Measurements from ENCODE around the gene GRPR. TPM values are rescaled to one million over a fixed set of nuclear protein-coding genes. Genes with fewer than 3 reads are reported as not detected.
A peak's percentile ranks its signal among the peaks of the same experiment; 100 is the strongest.

The GRPR gene
- total RNA-seq, 2 experiments from 2014 or later: not detected

GRCh38 chrX:16134936-16135335 lies 11.6 kb downstream of the GRPR start:
- TF ChIP-seq, protein P1, sequence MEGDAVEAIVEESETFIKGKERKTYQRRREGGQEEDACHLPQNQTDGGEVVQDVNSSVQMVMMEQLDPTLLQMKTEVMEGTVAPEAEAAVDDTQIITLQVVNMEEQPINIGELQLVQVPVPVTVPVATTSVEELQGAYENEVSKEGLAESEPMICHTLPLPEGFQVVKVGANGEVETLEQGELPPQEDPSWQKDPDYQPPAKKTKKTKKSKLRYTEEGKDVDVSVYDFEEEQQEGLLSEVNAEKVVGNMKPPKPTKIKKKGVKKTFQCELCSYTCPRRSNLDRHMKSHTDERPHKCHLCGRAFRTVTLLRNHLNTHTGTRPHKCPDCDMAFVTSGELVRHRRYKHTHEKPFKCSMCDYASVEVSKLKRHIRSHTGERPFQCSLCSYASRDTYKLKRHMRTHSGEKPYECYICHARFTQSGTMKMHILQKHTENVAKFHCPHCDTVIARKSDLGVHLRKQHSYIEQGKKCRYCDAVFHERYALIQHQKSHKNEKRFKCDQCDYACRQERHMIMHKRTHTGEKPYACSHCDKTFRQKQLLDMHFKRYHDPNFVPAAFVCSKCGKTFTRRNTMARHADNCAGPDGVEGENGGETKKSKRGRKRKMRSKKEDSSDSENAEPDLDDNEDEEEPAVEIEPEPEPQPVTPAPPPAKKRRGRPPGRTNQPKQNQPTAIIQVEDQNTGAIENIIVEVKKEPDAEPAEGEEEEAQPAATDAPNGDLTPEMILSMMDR (IDR thresholded peaks at IDR 0.05): no peak
- ATAC-seq (no peak), DNase-seq (no peak)
- H3K9me3 Mint-ChIP-seq: no peaks in the 10 kb centered on the region
- H3K4me3 Mint-ChIP-seq: no peak overlapping the region
- intact Hi-C loops (cut with micrococcal nuclease): no loop called here
- ChIA-PET POLR2A (no interaction called here), CTCF (interaction anchor here (2.1 kb wide), 1 partner anchor 12 kb away, joined by 5 read pairs; no protein-coding TSS in a partner anchor)
- no peak overlapping the region for H3K27ac Mint-ChIP-seq
- H3K4me1 Mint-ChIP-seq (ENCODE audit: low read depth): no peaks in the 10 kb centered on the region
- H3K27me3 Mint-ChIP-seq: peaks cover 7% of the 10 kb centered on the region
- no peaks in the 10 kb centered on the region for H3K36me3 Mint-ChIP-seq (ENCODE audit: low read depth)

DNA sequence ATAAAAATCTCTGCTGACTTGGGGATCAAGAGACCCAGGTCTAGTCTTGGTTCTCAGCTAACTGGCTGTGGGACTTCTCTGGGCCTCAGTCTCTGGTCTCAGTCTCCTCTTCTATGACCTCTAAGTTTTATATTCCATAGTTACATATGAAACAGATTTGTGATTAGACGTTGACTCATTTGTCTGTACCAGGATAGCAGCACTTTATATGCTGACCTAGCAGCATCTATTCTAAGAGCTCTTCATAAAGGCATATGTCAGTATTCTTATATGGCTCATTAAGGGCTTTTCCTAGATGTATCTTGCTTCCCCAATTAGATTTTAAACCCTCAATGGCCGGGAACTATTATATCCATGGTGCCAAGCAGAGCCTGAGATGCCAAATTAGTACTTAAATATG lies 12.7 kb downstream of the GRPR start:
- H3K27me3 Mint-ChIP-seq: peaks cover 5% of the 10 kb centered on the region
- H3K9me3 Mint-ChIP-seq: no peaks in the 10 kb centered on the region
- intact Hi-C loops (cut with micrococcal nuclease): no loop called here
- no peaks in the 10 kb centered on the region for H3K36me3 Mint-ChIP-seq (ENCODE audit: low read depth)
- ATAC-seq (no peak), DNase-seq (no peak)
- POLR2A ChIA-PET: no interaction called here
- no peak overlapping the region for H3K4me3 Mint-ChIP-seq
- H3K4me1 Mint-ChIP-seq (ENCODE audit: low read depth): peaks cover 2% of the 10 kb centered on the region
- TF ChIP-seq, protein P1 (IDR thresholded peaks at IDR 0.05): no peak
- H3K27ac Mint-ChIP-seq: no peak overlapping the region
- CTCF ChIA-PET: no interaction called here

- Mint-ChIP-seq H3K27ac (no peak overlapping the region), H3K9me3 (no peaks in the 10 kb centered on the region), H3K36me3 (ENCODE audit: low read depth) (no peaks in the 10 kb centered on the region), H3K4me3 (no peak overlapping the region), H3K4me1 (ENCODE audit: low read depth) (peaks cover 2% of the 10 kb centered on the region), H3K27me3 (peaks cover 6% of the 10 kb centered on the region)
- no peak for ATAC-seq
- ChIA-PET POLR2A (no interaction called here), CTCF (interaction anchor here (1.3 kb wide), 1 partner anchor 14 kb away, joined by 5 read pairs; the partner anchor contains the start of gene GRPR)
- intact Hi-C loops (cut with micrococcal nuclease): no loop called here
- no peak for DNase-seq
- TF ChIP-seq, protein P1 (IDR thresholded peaks at IDR 0.05): no peak
These were observed 14.2 kb downstream of the GRPR start for GRCh38 chrX:16137416-16138107.

DNA sequence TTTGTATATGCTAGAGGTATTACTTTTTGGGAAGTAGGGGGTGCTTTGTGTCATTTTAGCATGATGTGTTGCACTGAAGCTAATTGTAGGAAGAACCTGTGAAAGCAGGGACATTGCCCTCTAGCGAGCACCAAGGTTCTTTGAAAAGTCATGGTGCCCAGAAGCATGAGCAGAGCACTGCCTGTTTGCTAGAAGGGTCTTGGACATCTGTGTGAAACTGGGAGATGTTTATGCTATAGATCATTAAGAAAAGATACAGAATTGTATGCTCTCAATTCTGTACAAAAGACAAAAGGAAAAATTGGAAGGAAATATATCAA lies 14.7 kb downstream of the GRPR start:
- Mint-ChIP-seq H3K9me3 (no peaks in the 10 kb centered on the region), H3K27me3 (peaks cover 10% of the 10 kb centered on the region), H3K4me1 (ENCODE audit: low read depth) (peaks cover 2% of the 10 kb centered on the region), H3K36me3 (ENCODE audit: low read depth) (no peaks in the 10 kb centered on the region), H3K4me3 (no peak overlapping the region), H3K27ac (no peak overlapping the region)
- ChIA-PET POLR2A (no interaction called here), CTCF (interaction anchor here (0.7 to 1.3 kb wide), 2 partner anchors 12 to 15 kb away, joined by 3 to 5 read pairs; partner anchors contain the start of gene GRPR)
- intact Hi-C loops (cut with micrococcal nuclease): no loop called here
- ATAC-seq: no peak
- DNase-seq: no peak
- TF ChIP-seq, protein P1 (IDR thresholded peaks at IDR 0.05): no peak

DNA sequence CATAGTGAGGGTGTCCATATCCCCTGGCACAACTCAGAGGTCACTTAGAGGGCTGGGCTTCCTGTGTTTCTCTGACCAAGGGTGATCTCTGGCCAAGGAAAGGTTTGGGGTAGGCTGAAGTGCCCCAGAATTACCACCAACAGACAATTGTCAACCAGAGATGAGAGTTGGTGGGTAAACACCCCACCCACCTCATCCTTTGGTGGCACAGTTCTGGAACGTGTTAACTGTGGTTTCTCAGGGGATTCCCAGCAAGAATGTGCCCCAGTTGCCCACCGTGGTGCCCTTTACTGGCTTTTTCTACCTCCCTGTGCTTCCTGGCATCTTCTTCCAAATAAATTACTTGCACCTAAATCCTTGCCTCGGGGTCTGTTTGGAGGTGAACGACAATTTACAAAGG lies 17.1 kb downstream of the GRPR start:
- ChIA-PET CTCF (interaction anchor here (1.4 kb wide), 1 partner anchor 531 kb away, joined by 4 read pairs; no protein-coding TSS in a partner anchor), POLR2A (no interaction called here)
- no peaks in the 10 kb centered on the region for H3K9me3 Mint-ChIP-seq
- H3K27ac Mint-ChIP-seq: no peak overlapping the region
- H3K4me3 Mint-ChIP-seq: no peak overlapping the region
- ATAC-seq (peak; percentile 45), DNase-seq (peak; percentile 28)
- H3K27me3 Mint-ChIP-seq: peaks cover 19% of the 10 kb centered on the region
- intact Hi-C loops (cut with micrococcal nuclease): no loop called here
- no peaks in the 10 kb centered on the region for H3K36me3 Mint-ChIP-seq (ENCODE audit: low read depth)
- H3K4me1 Mint-ChIP-seq (ENCODE audit: low read depth): peaks cover 2% of the 10 kb centered on the region
- TF ChIP-seq, protein P1 (IDR thresholded peaks at IDR 0.05): no peak
